HG03139 (cell line): Measurements from ENCODE around the gene PARD6G.
"Not testable (repeated sequence)": the region's sequence is repeated elsewhere in the genome, so short reads cannot be mapped to it uniquely, and the experiment has no call there.

Experiments used
- ATAC-seq: cut with Tn5 transposase; IDR thresholded peaks from one replicate; pipeline ENCODE4 v1.9.1; 2021; ENCODE audit not compliant: unreplicated experiment

Gene PARD6G

DNA sequence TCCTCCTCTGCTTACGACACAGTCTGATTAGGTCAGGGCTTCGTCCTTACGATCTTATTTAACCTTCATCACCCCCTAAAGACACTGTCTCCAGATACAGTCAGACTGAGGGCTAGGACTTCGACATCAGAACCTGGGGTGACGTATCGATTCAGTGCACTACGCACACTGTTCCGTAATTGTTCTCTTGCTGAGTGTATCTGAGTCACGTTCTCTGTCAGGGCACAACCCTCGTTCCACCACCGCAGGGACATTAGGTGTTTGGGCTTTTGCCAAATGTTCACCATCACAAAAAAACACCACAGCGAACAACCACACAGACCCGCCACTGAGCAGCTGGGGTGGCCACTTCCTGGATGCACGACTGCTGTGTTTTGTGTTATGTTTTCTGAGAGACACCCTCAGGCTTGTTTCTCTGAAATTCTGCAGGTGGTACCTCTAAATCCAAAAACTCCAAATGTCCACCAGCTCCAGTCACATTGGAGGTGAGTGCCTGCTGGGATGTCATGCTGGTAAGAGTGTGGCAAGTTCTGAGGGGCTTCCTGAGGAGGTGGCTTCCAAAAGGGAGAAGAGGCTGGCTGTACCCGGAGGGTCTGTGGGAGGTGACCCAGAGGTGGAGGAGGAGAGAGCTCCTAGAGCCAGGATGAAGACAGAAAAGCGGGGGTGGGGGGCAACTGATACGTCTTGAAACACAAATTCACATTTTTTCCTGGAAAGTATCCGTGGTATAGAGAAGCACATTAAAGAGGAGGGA is 71.7 kb downstream of the PARD6G start:
- ATAC-seq = no peak

DNA sequence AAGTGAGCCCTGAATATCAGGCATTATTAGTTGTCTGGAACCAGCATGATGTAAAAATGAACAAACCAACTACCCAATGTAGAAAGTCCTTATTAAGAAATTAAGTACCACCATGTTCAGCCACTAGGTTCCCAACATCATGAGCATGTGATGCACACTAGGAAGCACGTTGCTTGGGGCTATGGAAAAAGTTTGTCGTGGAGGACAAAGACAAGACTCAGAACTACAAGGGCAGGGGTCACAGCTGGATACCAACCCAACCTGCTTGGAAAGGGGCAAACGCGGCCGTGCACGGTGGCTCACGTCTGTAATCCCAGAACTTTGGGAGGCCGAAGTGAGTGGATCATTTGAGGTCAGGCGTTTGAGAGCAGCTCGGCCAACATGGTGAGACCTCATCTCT is 74.3 kb downstream of the PARD6G start:
- ATAC-seq = no peak

DNA sequence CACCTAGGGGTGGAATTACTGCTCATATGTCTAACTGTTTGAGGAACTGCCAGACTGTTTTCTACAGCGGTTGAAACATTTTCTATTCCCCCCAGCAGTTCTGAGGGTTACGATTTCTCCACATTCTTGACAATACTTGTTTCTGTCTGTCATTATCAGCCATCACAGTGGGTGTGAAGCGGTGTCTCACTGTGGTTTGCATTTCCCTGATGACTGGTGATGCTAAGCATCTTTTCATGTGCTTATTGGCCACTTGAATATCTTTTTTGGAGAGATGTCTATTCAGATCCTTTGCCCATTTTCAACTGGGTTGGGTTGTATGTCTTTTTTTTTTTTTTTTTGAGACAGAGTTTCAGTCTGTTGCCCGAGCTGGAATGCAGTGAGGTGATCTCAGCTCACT is 75.3 kb downstream of the PARD6G start:
- no peak for ATAC-seq

DNA sequence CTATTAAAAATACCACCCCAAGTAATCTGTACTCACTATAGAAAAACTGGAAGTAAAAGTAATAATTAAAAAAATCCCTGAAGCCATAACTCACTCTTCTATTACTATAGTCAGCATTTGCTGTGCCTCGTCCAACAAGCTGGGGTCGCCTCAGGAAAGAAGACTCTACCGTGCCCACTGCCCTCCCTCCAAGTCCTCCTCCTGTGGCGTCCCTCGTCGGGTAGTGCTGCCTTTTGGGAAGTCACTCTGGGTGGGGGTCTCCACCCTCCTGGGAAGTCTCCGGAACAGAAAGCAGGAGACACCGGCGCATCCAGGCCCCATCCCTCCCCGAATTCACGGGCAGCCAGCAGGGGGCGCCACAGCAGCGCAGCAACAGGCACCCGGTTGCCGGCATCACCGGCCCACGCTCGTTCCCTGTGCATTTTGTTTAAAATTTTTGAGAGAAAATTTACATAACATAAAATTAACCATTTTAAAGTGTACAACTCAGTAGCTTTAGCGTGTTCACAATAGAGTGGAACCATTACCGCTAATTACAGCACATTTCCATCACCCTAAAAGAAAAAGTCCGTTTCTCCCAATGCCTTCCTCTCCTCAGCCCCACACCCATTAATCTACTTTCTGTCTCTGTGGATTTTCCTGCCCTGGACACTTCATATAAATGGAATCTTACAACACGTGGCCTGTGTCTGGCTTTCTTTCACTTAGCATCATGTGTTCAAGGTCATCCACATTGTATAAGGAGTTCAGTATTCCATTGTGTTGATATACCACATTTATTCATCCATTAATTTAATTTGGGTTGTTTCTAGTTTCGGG is 76.1 kb downstream of the PARD6G start:
- ATAC-seq = no peak

DNA sequence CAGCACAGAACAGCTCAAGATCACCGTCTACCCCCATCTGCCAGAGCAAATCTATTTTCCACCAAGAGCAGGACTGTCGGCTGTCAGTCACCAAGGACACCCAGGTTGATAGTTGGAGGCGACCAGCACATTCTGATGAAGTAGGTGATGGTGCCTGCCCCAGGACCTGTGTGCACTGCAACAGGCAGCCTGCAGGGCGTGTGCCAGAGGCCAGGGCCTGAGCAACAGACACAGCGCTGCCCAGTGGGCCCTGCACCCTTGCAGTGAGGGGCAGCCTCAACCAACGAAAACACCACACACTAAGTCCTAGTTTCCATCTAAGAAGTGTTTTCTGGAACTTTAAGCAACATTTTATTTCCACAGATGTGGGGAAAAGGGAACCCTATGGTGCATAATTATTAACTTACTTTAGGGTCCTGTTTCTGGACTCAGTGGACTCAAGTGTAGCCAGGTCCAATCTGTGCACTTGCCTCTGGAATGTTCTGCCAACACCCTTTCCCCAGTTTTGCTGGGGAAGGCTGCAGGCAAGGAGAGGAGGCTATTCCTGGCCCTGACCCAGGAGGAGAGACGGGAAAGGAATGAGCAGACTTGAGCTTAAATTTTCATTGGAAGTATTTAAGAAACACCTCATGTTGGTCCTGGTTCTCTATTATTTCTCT is 76.8 kb downstream of the PARD6G start:
- no peak for ATAC-seq

DNA sequence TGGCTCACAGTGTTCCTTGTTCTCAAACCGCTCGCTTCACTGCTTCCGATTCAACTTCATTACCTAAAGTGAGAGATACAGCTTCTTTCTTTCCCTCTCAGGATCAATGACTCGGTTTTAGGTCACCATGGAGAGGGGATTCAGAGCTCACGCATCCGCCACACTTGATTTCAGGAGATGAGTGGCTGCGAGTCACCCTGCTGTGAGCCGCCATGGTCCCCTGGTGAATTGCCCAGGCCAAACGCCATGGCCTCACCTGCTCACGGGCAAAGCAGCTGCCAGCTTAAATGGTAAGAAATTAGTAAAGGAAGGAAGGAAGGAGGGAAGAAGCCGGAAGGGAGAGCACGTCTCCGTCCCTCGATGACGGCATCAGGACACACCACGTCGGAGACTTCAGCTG is 77.7 kb downstream of the PARD6G start:
- ATAC-seq = no peak

DNA sequence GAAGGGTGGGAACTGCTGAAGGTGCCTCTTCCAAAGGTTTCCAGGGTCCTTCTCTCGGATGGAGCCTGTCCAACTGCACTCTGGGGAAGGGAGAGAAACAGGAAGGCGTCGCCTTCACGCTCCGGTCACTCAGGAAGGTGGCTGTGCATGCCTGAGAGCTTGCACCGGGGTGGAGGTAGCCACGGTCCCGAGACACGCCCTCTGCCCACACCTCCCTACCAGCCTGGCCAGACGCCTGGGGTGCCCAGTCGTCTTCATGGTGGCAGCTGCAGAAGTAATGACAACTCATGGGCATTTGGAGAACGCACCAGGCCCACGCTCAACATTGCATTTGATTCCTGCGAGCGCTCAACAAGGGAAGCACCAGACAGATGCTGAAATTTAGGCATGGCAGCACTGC is 78.3 kb downstream of the PARD6G start:
- no peak for ATAC-seq

DNA sequence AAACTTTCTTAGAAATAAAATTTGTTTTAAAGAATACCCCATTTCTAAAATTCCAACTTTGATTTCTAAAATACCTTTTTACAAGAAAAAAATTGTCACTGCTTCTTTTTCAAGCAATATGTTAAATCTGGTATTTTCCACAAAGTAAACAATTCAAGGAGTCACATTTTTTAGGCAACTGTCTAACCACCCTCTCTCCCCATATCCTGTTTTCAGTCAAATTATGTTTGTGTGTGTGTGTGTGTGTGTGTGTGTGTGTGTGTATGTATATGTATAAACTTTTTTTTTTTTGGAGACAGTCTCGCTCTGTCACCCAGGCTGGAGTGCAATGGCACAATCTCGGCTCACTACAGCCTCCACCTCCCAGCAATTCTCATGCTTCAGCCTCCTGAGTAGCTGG is 79.0 kb downstream of the PARD6G start:
- no peak for ATAC-seq

DNA sequence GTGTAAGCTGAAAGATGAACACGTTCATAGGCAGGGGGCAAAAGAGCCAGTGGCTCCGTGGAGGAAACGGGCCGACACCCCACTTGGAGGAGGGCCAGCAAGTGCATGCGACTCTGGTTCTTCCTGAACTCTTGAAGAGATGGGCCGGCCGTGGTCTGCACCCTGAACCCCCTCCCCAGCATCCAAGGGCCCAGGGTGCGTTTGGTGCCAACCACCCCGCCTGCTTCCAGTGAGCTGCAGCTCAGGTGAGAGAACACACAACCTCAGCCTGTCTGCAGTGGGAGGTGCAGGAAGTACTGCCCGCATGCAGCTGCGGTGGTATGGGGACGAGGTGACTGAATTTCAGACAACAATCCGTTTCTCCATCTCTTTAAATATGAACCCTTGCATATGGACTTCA is 79.4 kb downstream of the PARD6G start:
- no peak for ATAC-seq

DNA sequence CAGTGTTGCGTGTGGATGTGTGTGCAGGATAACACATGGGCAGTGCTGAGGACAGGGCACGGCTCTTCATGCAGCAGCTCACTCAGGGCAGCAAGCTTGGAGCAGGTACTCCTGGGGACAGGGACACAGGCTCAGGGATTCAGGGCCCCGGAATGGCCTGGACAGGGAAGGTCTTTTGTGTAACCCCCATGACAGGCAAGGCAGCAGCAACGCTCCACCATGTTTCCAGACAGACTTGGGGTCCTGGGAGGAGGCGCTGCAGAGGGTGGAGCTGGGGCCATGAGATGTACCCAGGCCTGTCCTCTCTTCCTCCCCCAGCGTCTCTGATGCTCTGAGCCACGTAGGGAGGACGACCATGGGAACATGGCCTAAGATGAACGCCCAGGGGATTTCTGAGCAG is 80.0 kb downstream of the PARD6G start:
- no peak for ATAC-seq

DNA sequence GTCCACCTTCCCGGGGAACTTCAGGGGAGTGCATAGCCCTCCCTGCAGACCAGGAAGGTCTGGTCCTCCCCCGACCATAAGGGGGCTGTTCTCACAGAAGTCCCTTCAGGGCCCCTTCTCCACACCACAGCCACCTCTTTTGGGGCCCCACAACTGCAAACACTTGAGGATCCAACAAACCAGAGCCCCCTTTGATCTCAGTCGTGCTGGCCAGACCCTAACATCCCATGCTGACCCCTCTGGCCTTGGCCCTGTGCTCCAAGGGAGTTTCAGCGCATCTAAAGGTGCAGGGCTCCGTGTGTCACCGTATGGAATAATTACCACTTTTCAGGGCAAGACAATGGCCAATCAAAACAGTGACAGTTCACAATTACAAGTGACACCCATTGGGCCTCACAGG is 80.6 kb downstream of the PARD6G start:
- no peak for ATAC-seq

DNA sequence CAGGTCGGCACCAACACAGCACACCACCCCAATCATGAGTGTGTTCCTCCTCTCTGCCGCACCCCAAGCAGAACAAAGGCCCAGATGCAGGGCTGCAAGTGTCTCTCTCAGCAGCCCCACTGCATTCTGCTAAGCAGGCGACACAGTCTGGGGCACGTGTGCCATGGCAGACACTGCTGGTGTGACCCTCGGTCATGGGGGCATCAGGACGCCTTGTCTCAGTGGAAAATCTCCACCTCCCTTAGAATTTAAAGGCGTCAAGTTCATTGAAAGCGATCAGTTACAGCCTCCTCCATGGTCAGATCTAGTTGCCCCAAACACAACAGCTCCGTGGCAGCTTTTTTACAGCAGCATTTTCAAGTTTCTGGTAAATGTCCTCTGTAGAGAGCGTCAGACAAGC is 81.1 kb downstream of the PARD6G start:
- ATAC-seq = no peak

DNA sequence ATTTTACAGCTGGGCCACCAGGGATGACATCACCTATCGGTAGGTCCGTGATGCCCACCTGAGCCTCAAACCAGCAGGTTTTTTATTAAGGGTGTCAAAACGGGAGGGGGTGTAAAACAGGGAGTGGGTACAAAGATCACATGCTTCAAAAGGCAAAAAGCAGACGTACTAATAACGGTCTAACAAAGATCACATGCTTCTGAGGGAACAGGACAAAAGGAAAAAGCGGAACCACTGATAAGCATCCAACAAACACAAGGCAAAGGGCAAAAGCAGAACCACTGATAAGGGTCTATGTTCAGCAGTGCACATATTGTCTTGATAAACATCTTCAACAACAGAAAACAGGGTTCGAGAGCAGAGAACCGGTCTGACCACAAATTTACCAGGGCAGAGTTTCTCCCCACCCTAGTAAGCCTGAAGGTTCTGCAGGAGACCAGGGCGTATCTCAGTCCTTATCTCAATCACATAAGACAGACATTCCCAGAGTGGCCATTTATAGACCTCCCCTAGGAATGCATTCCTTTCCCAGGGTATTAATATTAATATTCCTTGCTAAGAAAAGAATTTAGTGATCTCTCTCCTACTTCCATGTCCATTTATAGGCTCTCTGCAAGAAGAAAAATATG is 82.5 kb downstream of the PARD6G start:
- not testable (repeated sequence) for ATAC-seq

DNA sequence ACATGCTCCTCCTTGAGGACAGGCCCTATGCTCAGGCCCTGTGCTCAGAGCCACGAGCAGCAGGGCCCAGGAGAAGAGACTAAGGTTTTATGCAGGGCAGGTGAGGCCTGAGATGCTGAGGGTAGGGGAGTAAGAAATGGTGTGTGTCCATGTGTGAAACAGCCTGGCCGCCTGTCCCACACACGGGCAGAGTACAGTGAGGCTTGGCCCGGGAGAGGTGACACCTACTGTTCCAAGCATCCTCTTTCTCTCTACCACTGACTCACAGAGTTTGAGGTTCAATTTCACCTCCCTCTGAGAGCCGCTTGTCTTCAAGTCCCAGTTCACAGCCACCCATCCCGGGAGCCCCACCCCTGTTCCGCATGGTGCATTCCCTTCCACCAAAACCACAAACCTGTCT is 84.1 kb downstream of the PARD6G start:
- ATAC-seq = no peak

DNA sequence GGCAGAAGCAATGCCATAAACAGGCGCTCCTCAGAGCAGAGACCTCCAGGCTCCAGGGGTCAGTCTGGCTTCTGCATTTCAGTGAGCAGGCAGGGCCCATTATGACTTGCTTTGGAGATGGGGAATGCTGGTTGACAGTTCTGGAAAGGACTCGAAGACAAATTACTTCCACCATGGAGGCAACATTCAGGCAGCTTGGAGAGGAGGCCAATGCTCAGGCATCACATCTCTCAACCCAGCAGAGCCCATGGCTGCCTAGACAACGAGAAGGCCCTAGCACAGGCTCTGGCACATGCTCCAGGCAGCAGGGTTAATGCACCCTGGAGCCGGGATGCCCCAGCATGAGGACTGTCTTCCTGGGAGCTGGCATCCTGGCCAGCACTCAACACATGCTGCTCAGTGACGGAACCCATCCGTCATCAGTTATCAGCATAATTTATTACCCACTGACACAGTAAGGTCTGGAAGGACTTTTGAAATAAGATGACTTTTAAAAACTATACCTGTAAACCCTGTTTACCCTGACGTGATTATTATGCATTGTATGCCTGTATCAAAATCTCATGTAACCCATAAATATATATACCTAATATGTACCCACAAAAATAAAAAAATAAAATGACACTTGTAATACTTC is 85.4 kb downstream of the PARD6G start:
- no peak for ATAC-seq

DNA sequence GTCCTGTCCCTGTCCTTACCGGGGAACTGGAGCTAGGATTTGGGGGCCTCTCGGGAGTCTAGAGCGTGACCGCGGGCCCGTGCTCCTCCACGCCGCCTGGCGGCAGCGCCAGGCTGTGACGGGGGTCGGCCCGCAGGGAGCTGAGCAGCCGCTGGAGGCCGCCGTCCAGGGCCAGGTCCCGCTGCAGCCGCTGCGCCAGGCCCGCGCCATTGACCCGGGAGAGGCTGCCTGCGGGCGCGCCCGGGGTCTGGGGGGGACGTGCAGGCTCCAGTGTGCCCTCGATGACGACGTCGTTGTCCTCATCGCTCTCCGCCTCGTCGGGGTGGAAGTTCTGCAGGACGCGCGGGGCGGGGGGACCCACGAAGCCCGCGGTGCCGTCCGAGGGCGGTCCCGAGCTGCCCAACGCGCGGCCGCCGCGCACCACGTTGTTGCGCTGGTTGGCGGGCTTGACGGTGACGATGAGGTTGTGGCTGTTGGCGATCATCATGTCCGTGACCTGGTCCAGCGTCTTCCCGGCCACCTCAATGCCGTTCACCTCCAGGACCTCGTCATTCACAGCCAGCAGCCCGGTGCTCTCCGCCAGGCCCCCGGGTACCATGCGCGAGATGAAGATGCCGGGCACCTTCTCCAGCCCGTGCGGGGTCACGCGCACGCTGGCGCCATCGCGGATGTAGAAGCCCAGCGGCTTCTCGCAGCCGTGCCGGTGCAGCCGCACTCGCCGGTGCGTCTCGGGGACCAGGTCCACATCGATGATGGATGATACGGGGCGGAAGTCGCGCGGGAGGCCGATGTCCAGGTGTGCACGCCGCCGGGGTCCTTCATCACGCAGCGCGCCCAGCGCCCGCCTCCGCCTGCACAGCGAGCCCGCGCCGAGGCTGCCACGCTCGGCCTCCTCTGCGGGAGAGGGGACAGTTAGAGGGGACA is 87.3 kb downstream of the PARD6G start:
- ATAC-seq = peak; percentile 77

DNA sequence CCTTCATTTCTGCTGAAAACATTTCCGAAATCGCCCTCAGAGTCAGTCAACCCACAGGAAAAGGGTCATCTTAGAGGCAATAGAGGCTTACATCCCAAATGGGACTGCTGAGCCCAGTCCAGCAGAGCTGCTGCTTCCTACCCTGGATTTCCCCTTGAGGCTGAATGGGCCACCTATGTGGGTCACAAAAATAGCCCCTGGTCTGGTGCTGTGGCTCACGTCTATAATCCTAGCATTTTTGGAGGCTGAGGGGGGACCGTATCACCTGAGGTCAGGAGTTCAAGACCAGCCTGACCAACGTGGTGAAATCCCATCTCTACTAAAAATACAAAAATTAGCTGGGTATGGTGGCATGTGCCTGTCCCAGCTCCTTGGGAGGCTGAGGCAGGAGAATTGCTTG is 88.9 kb downstream of the PARD6G start:
- no peak for ATAC-seq

DNA sequence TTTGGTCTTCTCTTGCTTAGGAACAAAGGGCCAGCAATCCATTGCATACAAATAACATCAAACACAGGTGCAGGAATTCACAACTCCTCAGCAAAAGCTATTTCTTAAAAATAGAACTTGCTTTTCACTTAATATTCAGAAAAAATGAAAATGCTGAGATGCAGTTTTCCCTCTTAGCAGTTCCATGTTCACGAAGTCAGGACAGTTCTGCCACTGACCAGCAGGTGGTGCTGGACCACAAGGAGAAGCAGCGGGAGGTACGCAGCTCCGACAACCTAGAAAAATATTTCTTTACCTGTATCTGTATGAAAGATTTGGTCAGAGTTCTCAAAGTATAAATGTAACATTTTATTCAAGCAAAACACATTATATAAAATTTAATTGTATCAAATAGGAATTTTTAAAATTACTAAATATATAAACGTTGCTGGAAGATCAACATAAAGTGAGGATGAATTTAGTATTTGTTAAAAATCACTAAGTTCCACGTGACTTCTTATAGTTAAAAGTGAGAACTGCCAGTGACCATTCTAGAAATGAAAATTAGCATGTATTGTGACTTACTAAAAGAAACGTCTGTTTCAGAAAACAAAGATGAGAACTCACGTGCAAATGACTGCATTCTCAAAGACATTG is 89.5 kb downstream of the PARD6G start:
- no peak for ATAC-seq

DNA sequence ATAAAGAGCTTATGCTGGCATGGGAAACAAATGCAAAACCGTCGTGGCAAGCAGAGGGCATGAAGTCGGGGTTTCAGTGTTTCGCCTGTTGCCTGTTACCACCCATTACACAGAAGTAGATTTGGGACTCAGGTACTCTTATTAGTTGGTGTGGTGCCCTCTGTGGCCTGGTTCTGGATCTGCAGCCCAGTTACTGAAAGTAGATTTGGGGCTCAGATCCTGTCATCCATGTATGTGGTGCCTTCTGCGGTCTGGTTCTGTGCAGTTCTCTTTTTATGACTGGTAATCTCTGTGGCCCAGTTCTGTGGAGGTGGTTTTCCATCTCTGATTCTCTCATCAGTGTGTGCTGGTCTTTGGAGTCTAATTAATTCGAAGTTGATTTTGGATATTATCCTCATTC is 93.0 kb downstream of the PARD6G start:
- ATAC-seq = peak; percentile 56

DNA sequence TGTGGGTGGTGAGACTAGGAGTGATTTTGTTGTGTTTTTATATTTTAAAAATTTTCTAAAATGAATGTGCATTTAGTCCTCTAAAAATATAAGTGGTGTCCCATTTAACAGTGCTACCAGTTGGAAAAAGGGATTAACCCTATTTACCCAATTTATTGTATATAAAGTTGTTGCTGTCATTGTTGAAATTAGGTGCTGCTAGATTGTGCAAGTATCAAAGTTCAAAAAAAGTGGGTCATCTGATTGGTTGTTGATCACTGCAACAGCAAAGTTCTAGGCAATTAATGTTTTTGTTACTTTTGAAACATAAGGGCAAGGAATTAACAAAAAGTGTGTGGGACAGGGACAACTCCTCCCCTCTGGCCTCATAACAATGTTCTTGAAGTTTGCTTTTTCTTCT is 97.6 kb downstream of the PARD6G start:
- ATAC-seq = no peak
